Adrenal gland (tissue), 5 donors: ENCODE results near the gene GRIK1.

ENCODE experiments used
- CTCF ChIP-seq, 6 experiments: fragments of 450-650 bp in 4 of 6; fragments of 200-600 bp in 2 of 6; sonication (generic) in 1 of 6; IDR thresholded peaks; 1 replicate in 5 of 6; 2 replicates in 1 of 6; pipeline versions ENCODE4 v1.5.1 to v1.8.0; 2016 to 2021; ENCODE audit warnings: antibody characterized with exemption in 6 of 6, mild to moderate bottlenecking in 2 of 6, moderate library complexity in 1 of 6
- POLR2A ChIP-seq, 2 donors: fragments of 450-650 bp; IDR thresholded peaks; one replicate each; pipeline ENCODE4 v1.6.1; 2017; ENCODE audit warnings: antibody characterized with exemption in 2 of 2, mild to moderate bottlenecking in 2 of 2, moderate library complexity in 1 of 2
- donor health status: DM: no; HTN: no; CAD: no.

DNA sequence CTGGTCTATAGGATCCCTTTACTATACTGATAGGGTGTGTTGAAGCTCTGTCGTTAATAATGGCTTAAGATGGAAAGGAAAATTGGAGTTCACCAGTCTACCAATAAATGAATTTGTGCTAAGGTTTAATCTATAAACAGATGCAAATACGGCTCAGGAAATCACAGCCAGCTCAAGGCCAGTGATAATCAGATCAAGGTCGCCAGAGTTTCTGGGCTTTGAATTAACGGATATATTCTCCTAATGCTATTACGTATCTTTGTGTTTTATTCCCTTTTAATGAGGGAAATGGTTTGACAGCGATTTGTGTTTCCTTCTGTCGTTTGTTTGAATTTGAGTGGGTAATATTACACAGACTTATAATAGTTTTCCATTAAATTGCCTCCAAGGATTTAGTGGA is 361.5 kb downstream of the GRIK1 start:
- TF ChIP-seq CTCF (IDR thresholded peaks at IDR 0.05) = no peak
- TF ChIP-seq POLR2A (IDR thresholded peaks at IDR 0.05) = no peak
